B cell (primary cell): ENCODE results near the gene KPNA2. TPM values are rescaled to one million over a fixed set of nuclear protein-coding genes. Genes with fewer than 3 reads are reported as not detected.
"Not testable (repeated sequence)": the region's sequence is repeated elsewhere in the genome, so short reads cannot be mapped to it uniquely, and the experiment has no call there.

ENCODE experiments used
- ATAC-seq: fragments of 200-7000 bp; cut with Tn5 transposase; one replicate; pipeline ENCODE4 v1.10.0; 2021; ENCODE audit warnings: low read depth, mild to moderate bottlenecking, moderate number of reproducible peaks, moderate library complexity
- CTCF ChIA-PET: fragments of 350-600 bp; sonication (Branson Sonifier 250); formaldehyde crosslinking; loops from one replicate; lab custom pipeline; 2021; ENCODE audit warnings: antibody characterized with exemption, inconsistent platforms; lab: Charles Lee
- POLR2A ChIA-PET: fragments of 350-600 bp; sonication (Branson Sonifier 250); formaldehyde crosslinking; loops from one replicate; lab custom pipeline; 2021; ENCODE audit warnings: antibody characterized with exemption; lab: Charles Lee
- DNase-seq: peaks from one replicate; pipeline ENCODE4 v3.0.0; 2013
- H2AFZ ChIP-seq: 2 replicates; pipeline ENCODE4 v1.6.1; 2012; ENCODE audit warnings: mild to moderate bottlenecking, low read depth, low read length; ENCODE audit not compliant: insufficient read depth, poor library complexity, severe bottlenecking
- H3K27ac ChIP-seq, 2 donors: 1 replicate in 1 of 2; 2 replicates in 1 of 2; pipeline ENCODE4 v1.5.1; 2012 to 2013; ENCODE audit warnings: low read length in 2 of 2, mild to moderate bottlenecking in 2 of 2, moderate library complexity in 1 of 2
- H3K27me3 ChIP-seq, 4 experiments: fragments of 200-600 bp in 1 of 4; sonication (generic) in 1 of 4; replicated peaks in 1 of 4; 1 replicate in 2 of 4; 2 replicates in 2 of 4; pipeline versions ENCODE4 v1.6.1 to v1.7.0; 2013 to 2016; ENCODE audit warnings: low read length in 3 of 4, mild to moderate bottlenecking in 2 of 4, mixed read lengths in 1 of 4, moderate library complexity in 1 of 4; ENCODE audit not compliant: insufficient read depth in 4 of 4, control insufficient read depth in 3 of 4; ENCODE audit errors: control extremely low read depth in 1 of 4
- H3K36me3 ChIP-seq, 2 experiments: replicated peaks in 1 of 2; 1 replicate in 1 of 2; 2 replicates in 1 of 2; pipeline versions ENCODE4 v1.6.1 to v1.7.1; 2013; ENCODE audit warnings: low read length in 1 of 2; ENCODE audit not compliant: insufficient read depth in 2 of 2, control insufficient read depth in 1 of 2; ENCODE audit errors: control extremely low read depth in 1 of 2, extremely low read depth in 1 of 2
- H3K4me1 ChIP-seq, 2 donors: fragments of 200-600 bp in 1 of 2; sonication (generic) in 1 of 2; 1 replicate in 1 of 2; 2 replicates in 1 of 2; pipeline versions ENCODE4 v1.5.1 to v1.6.1; 2013 to 2017; ENCODE audit warnings: low read length in 2 of 2; ENCODE audit not compliant: control insufficient read depth in 2 of 2, insufficient read depth in 2 of 2
- H3K4me2 ChIP-seq: replicated peaks from 2 replicates; pipeline ENCODE3; 2012; ENCODE audit warnings: mild to moderate bottlenecking, low read depth, low read length; ENCODE audit not compliant: poor library complexity, severe bottlenecking
- H3K4me3 ChIP-seq, 5 experiments: fragments of 200-600 bp in 1 of 5; sonication (generic) in 1 of 5; 1 replicate in 3 of 5; 2 replicates in 2 of 5; pipeline versions ENCODE4 v1.5.1 to v1.7.0; 2011 to 2016; ENCODE audit warnings: low read length in 4 of 5, mild to moderate bottlenecking in 4 of 5, low read depth in 2 of 5, control low read depth in 1 of 5, moderate library complexity in 1 of 5; ENCODE audit not compliant: insufficient read depth in 1 of 5; ENCODE audit errors: control extremely low read depth in 1 of 5, extremely low read depth in 1 of 5
- H3K79me2 ChIP-seq: fragments of 200-600 bp; sonication (generic); one replicate; pipeline ENCODE4 v1.6.0; 2016; ENCODE audit warnings: low read length; ENCODE audit not compliant: control insufficient read depth, insufficient read depth
- H3K9ac ChIP-seq: fragments of 200-600 bp; sonication (generic); 2 replicates; pipeline ENCODE4 v1.6.1; 2017; ENCODE audit warnings: mild to moderate bottlenecking, low read length, moderate library complexity
- H3K9me3 ChIP-seq, 3 donors: one replicate each; pipeline versions ENCODE4 v1.6.1 to v1.7.1; 2013; ENCODE audit warnings: low read length in 2 of 3; ENCODE audit not compliant: control insufficient read depth in 2 of 3, insufficient read depth in 1 of 3; ENCODE audit errors: control extremely low read depth in 1 of 3
- H4K20me1 ChIP-seq: 2 replicates; pipeline ENCODE4 v1.6.0; 2012; ENCODE audit warnings: mild to moderate bottlenecking, low read length; ENCODE audit not compliant: insufficient read depth, control insufficient read depth, poor library complexity, severe bottlenecking
- H3K27ac Mint-ChIP-seq: one replicate; pipeline ENCODE4 v1.8.0; 2021; ENCODE audit warnings: mixed read lengths
- H3K27me3 Mint-ChIP-seq: one replicate; pipeline ENCODE4 v1.8.0; 2021; ENCODE audit warnings: mixed read lengths
- H3K4me1 Mint-ChIP-seq: one replicate; pipeline ENCODE4 v1.8.0; 2021; ENCODE audit warnings: mixed read lengths
- H3K4me3 Mint-ChIP-seq: one replicate; pipeline ENCODE4 v1.8.0; 2021; ENCODE audit warnings: mixed read lengths
- H3K9me3 Mint-ChIP-seq: one replicate; pipeline ENCODE4 v1.8.0; 2022; ENCODE audit warnings: mixed read lengths; ENCODE audit not compliant: insufficient read depth
- CTCF ChIP-seq: fragments of 200-600 bp; IDR thresholded peaks from one replicate; pipeline ENCODE4 v1.8.0; 2022; ENCODE audit warnings: antibody characterized with exemption, mild to moderate bottlenecking
- EZH2 ChIP-seq: IDR thresholded peaks from 2 replicates; pipeline ENCODE4 v1.6.1; 2012; ENCODE audit warnings: borderline replicate concordance, low read depth, mild to moderate bottlenecking, moderate library complexity, low read length; ENCODE audit not compliant: insufficient read depth, poor library complexity, severe bottlenecking
- WGBS: methylation state at CpG from one replicate; pipeline ENCODE4 v1.1.5; 2013; ENCODE audit warnings: missing lambda C conversion rate; ENCODE audit not compliant: insufficient coverage; 5-methylcytosine and 5-hydroxymethylcytosine counted together
- intact Hi-C: fragments of 100-400 bp; cut with micrococcal nuclease; formaldehyde crosslinking; loops from one replicate; pipeline ENCODE4 v1.10.0; 2022
- polyA plus RNA-seq: library from polyadenylated mRNA; depleted of rRNA; stranded (reverse); fragments of >200 nt; gene quantifications from 2 replicates; pipeline ENCODE4 v1.2.3, GENCODE V29; 2012
- total RNA-seq, 2 donors: library from RNA; stranded (reverse); fragments of 120-200 nt in 1 of 2; gene quantifications; 1 replicate in 1 of 2; 2 replicates in 1 of 2; pipeline versions ENCODE4 v1.2.3 to v1.2.4, GENCODE V29; 2013 to 2022

The KPNA2 gene
- total and polyA plus RNA-seq, 2 donors (not counting 1 experiment from before 2014, with no cell fraction given) = 20.0 to 25.2 TPM

DNA sequence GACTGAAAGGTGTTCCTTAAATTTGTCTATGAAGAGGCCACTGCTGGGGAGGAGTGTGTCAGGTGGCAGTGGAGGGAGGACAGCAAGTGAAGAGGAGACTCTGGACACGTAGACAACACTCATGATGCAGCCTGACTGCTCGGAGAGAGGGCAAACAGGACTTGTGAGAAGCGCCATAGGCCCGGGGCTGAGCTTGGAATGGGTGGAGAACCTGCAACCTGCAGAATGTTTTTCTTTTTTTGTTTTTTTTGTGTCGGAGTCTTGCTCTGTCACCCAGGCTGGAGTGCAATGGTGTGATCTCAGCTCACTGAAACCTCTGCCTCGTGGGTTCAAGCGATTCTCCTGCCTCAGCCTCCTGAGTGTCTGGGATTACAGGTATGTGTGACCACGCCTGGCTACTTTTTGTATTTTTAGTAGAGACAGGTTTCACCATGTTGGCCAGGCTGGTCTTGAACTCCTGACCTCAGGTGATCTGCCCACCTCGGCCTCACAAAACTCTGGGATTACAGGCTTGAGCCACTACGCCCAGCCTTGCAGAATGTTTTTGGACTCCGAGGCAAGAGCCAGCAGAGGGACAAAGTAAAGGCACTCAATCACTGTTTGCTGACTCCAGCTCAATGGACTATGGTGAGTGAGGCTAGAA lies 20.3 kb upstream of the KPNA2 start:
- ChIA-PET POLR2A (interaction anchor here (0.6 kb wide), 1 partner anchor 21 kb away, joined by 3 read pairs; no protein-coding TSS in a partner anchor), CTCF (interaction anchor here (1.2 kb wide), 1 partner anchor 12 kb away, joined by 3 read pairs; no protein-coding TSS in a partner anchor)
- Histone ChIP-seq H3K9me3 (no peaks in the 10 kb centered on the region), H3K4me2 (no peak overlapping the region), H3K79me2 (no peaks in the 10 kb centered on the region), H3K9ac (no peak overlapping the region), H3K27ac (no peak overlapping the region), H3K27me3 (peaks cover 0 to 3% (median 0%) of the 10 kb centered on the region in 4 experiments), H2AFZ (no peak overlapping the region), H3K4me3 (no peak overlapping the region), H3K36me3 (no peaks in the 10 kb centered on the region), H4K20me1 (no peaks in the 10 kb centered on the region), H3K4me1 (peaks cover 8 to 12% of the 10 kb centered on the region in 2 donors)
- intact Hi-C loops = no loop called here
- no peaks in the 10 kb centered on the region for H3K9me3 Mint-ChIP-seq
- no peak overlapping the region for H3K4me3 Mint-ChIP-seq
- DNase-seq = no peak
- WGBS = 95% methylated on average over 10 of the region's 11 CpGs
- TF ChIP-seq EZH2 = no peak
- no peak for TF ChIP-seq CTCF
- H3K27me3 Mint-ChIP-seq = no peaks in the 10 kb centered on the region
- no peak overlapping the region for H3K27ac Mint-ChIP-seq
- peaks cover 12% of the 10 kb centered on the region for H3K4me1 Mint-ChIP-seq
- ATAC-seq = no peak

GRCh38 chr17:68016838-68017237 lies 18.7 kb upstream of the KPNA2 start:
- Histone ChIP-seq H3K27me3 (no peaks in the 10 kb centered on the region), H3K4me1 (peaks cover 7 to 14% of the 10 kb centered on the region in 2 donors), H3K4me2 (no peak overlapping the region), H3K36me3 (no peaks in the 10 kb centered on the region), H3K4me3 (no peak overlapping the region), H3K9ac (no peak overlapping the region), H3K27ac (no peak overlapping the region), H4K20me1 (no peaks in the 10 kb centered on the region), H2AFZ (no peak overlapping the region), H3K9me3 (peaks cover 0 to 5% (median 0%) of the 10 kb centered on the region in 3 donors), H3K79me2 (no peaks in the 10 kb centered on the region)
- POLR2A ChIA-PET = no interaction called here
- Mint-ChIP-seq H3K27me3 (no peaks in the 10 kb centered on the region), H3K4me1 (peaks cover 17% of the 10 kb centered on the region), H3K4me3 (no peak overlapping the region), H3K27ac (no peak overlapping the region), H3K9me3 (no peaks in the 10 kb centered on the region)
- TF ChIP-seq EZH2 = no peak
- no peak for TF ChIP-seq CTCF
- WGBS = no CpG with 5 or more reads among the region's 2 CpGs
- DNase-seq = no peak
- ATAC-seq = no peak
- CTCF ChIA-PET = interaction anchor here (1.5 kb wide), 1 partner anchor 9 kb away, joined by 5 read pairs; no protein-coding TSS in a partner anchor
- intact Hi-C loops = no loop called here

- WGBS = 94% methylated on average over 16 of the region's 21 CpGs
Measured at GRCh38 chr17:68018493-68018892, 17.0 kb upstream of the KPNA2 start.

More at GRCh38 chr17:68018493-68018892, 17.0 kb upstream of the KPNA2 start:
- CTCF ChIA-PET = interaction anchor here (2.1 to 2.5 kb wide), 2 partner anchors 8 to 23 kb away, joined by 5 to 16 read pairs; partner anchors contain the start of gene C17orf58
- POLR2A ChIA-PET, H3K27ac ChIP-seq, H3K27me3 ChIP-seq, H3K9ac ChIP-seq, H3K4me2 ChIP-seq, H3K9me3 ChIP-seq, H3K36me3 ChIP-seq, H3K27ac Mint-ChIP-seq, ATAC-seq, H3K4me3 Mint-ChIP-seq, H3K79me2 ChIP-seq, DNase-seq, H3K27me3 Mint-ChIP-seq, H2AFZ ChIP-seq, H3K4me3 ChIP-seq, intact Hi-C loops, H4K20me1 ChIP-seq, H3K9me3 Mint-ChIP-seq: not testable (repeated sequence)
- peaks cover 7 to 14% of the 10 kb centered on the region in 2 donors for H3K4me1 ChIP-seq
- peaks cover 18% of the 10 kb centered on the region for H3K4me1 Mint-ChIP-seq
